HepG2 (cell line): Measurements from ENCODE around the gene PCDH12. TPM values are rescaled to one million over a fixed set of nuclear protein-coding genes. Genes with fewer than 3 reads are reported as not detected.

ENCODE experiments used
- CHD4 ChIP-seq: fragments of 200-600 bp; sonication (generic); IDR thresholded peaks from 2 replicates; pipeline ENCODE4 v1.7.0; 2017; ENCODE audit warnings: mild to moderate bottlenecking, low read length, borderline replicate concordance
- CSRNP1 ChIP-seq: sonication (generic); formaldehyde crosslinking; IDR thresholded peaks from 2 replicates; pipeline ENCODE4 v1.8.1; 2023; ENCODE audit warnings: mild to moderate bottlenecking, missing genetic modification reagents
- ETV6 ChIP-seq: sonication (generic); formaldehyde crosslinking; conservative IDR thresholded peaks from 2 replicates; pipeline ENCODE4 v1.4.0; 2020; ENCODE audit warnings: missing genetic modification reagents
- FIP1L1 ChIP-seq: fragments of 200-400 bp; formaldehyde crosslinking; IDR thresholded peaks from 2 replicates; pipeline ENCODE4 v1.6.1; 2018; ENCODE audit warnings: low read depth, mild to moderate bottlenecking, low read length, moderate library complexity, borderline replicate concordance; ENCODE audit not compliant: insufficient read depth
- FOXA1 ChIP-seq, 2 experiments: fragments of 450-650 bp in 1 of 2; sonication (generic) in 1 of 2; formaldehyde crosslinking in 1 of 2; IDR thresholded peaks; 2 replicates each; pipeline versions ENCODE4 v1.4.0 to v1.6.1; 2016 to 2020; ENCODE audit warnings: missing genetic modification reagents in 1 of 2
- HNRNPLL ChIP-seq: fragments of 200-400 bp; formaldehyde crosslinking; IDR thresholded peaks from 2 replicates; pipeline ENCODE4 v1.6.1; 2017; ENCODE audit warnings: mild to moderate bottlenecking, low read depth, low read length; ENCODE audit not compliant: poor library complexity, severe bottlenecking
- RERE ChIP-seq: IDR thresholded peaks from 2 replicates; pipeline ENCODE4 v1.6.1; 2016; ENCODE audit warnings: low read depth, missing genetic modification reagents, missing compliant biosample characterization
- RXRB ChIP-seq: IDR thresholded peaks from 2 replicates; pipeline ENCODE4 v1.6.1; 2016; ENCODE audit warnings: borderline replicate concordance, missing genetic modification reagents, missing compliant biosample characterization
- SIN3B ChIP-seq: fragments of 150-350 bp; IDR thresholded peaks from 2 replicates; pipeline ENCODE4 v1.6.1; 2014; ENCODE audit warnings: low read length
- SP2 ChIP-seq: sonication (generic); formaldehyde crosslinking; IDR thresholded peaks from 2 replicates; pipeline ENCODE4 v1.5.1; 2020; ENCODE audit warnings: mild to moderate bottlenecking, missing genetic modification reagents
- TIGD3 ChIP-seq: sonication (generic); formaldehyde crosslinking; IDR thresholded peaks from 2 replicates; pipeline ENCODE4 v1.5.1; 2020; ENCODE audit warnings: mild to moderate bottlenecking, missing genetic modification reagents, borderline replicate concordance
- ZNF280D ChIP-seq: sonication (generic); formaldehyde crosslinking; IDR thresholded peaks from 2 replicates; pipeline ENCODE4 v1.5.1; 2020; ENCODE audit warnings: mild to moderate bottlenecking, missing genetic modification reagents
- ZNF552 ChIP-seq: sonication (generic); formaldehyde crosslinking; IDR thresholded peaks from 2 replicates; pipeline ENCODE4 v1.9.0; 2022; ENCODE audit warnings: missing genetic modification reagents, mild to moderate bottlenecking, borderline replicate concordance
- ZSCAN25 ChIP-seq: sonication (generic); formaldehyde crosslinking; IDR thresholded peaks from 2 replicates; pipeline ENCODE4 v1.8.0; 2022; ENCODE audit warnings: mild to moderate bottlenecking, missing genetic modification reagents
- polyA plus RNA-seq, 8 experiments: library from polyadenylated mRNA; depleted of rRNA in 3 of 8; stranded (reverse) in 7 of 8; unstranded in 1 of 8; fragments of >200 nt; fragmentation: Illumina TruSeq in 4 of 8; extraction: Trizol in 4 of 8; gene quantifications; 2 replicates each; pipeline versions ENCODE4 v1.2.1 to v1.2.3, GENCODE V29; 2011 to 2016; ENCODE audit warnings: low read depth in 4 of 8, missing spikeins in 1 of 8, mixed read lengths in 1 of 8; ENCODE audit not compliant: insufficient read depth in 1 of 8
- total RNA-seq, 5 experiments: library from RNA; depleted of rRNA; stranded (reverse); fragments of >200 nt; fragmentation: Illumina TruSeq; extraction: Trizol; gene quantifications; 2 replicates each; pipeline ENCODE4 v1.2.3, GENCODE V29; 2016; ENCODE audit warnings: low read depth in 1 of 5

PCDH12 gene
- total and polyA plus RNA-seq, 2 of the 13 experiments (the other 11 are each of a cell fraction or from before 2014, with no cell fraction given) = not detected

DNA sequence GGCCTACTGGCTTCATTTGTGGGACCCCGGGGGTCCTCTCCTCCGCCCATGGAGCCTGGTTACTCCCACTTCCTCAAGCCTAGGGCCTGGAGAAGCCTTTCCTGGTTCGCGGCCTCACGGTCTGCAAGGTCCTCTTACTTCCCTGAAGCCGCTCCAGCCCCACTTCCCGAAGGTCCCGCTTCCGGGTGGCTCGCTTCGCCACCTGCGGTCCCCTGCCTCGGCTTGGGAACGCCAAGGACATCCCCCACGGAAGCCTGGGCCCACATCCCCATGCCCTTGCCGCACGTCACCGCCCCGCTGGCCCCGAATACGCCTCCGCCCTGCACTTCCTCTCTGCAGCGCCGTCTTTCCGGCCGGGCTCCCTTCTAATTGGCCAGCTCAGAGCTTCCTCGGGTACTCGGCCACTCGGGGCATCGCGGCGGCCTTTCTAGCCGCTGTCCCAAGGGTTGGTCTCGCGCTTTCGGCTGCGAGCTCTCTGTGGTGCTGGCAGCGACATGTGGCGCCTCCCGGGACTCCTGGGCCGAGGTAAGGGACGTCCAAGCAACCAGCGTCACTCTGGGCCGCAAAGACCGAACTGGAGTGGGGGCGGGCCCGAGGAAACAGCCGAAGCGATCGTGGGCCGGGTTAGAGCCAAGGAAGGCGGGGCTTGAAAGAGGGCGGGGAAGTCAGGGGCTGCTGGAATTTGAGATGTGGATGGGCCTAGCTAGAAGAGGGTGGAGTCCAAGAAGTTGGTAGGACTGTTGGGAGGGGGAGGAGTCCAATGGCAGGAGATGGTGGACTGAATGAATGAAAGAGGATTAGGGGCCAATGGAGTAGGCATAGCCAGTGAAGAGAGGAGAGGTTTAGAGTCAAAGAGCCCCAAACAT is 34.3 kb downstream of the PCDH12 start, which contains the start of gene DELE1 (continued):
- TF ChIP-seq CSRNP1 (CRISPR knock-in tag) = peak; percentile 86
- TF ChIP-seq ETV6 (CRISPR knock-in tag) = peak; percentile 36; the same call in 1 of the 2 replicates
- no peak; the same call in 1 of the 2 replicates for TF ChIP-seq RERE (CRISPR knock-in tag)
- TF ChIP-seq SP2 (CRISPR knock-in tag) = peak; percentile 86
- 0 out of 2 replicates have a peak, but pooled peaks have one; percentile 20 for TF ChIP-seq RXRB
- 0 out of 2 replicates have a peak, but pooled peaks have one; percentile 64 for TF ChIP-seq ZNF552 (CRISPR knock-in tag)
- TF ChIP-seq SIN3B = no peak
- TF ChIP-seq ZNF280D (CRISPR knock-in tag) = peak; percentile 80
- TF ChIP-seq TIGD3 (CRISPR knock-in tag) = peak; percentile 47; the same call in 1 of the 2 replicates
- no peak for TF ChIP-seq FOXA1 (IDR thresholded peaks at IDR 0.05)
- no peak for TF ChIP-seq FOXA1 (CRISPR knock-in tag; IDR thresholded peaks at IDR 0.05)
- peak; percentile 43; the same call in 1 of the 2 replicates for TF ChIP-seq ZSCAN25 (CRISPR knock-in tag)
- peak; percentile 79 for TF ChIP-seq HNRNPLL
- no peak for TF ChIP-seq CHD4
- TF ChIP-seq FIP1L1 = no peak
